ENCODE data around the gene KRT83. TPM values are rescaled to one million over a fixed set of nuclear protein-coding genes. Genes with fewer than 3 reads are reported as not detected.

Gene KRT83
- polyA plus RNA-seq, 1 donor (not counting 4 experiments of a cell fraction or from before 2014, with no cell fraction given) = not detected

DNA sequence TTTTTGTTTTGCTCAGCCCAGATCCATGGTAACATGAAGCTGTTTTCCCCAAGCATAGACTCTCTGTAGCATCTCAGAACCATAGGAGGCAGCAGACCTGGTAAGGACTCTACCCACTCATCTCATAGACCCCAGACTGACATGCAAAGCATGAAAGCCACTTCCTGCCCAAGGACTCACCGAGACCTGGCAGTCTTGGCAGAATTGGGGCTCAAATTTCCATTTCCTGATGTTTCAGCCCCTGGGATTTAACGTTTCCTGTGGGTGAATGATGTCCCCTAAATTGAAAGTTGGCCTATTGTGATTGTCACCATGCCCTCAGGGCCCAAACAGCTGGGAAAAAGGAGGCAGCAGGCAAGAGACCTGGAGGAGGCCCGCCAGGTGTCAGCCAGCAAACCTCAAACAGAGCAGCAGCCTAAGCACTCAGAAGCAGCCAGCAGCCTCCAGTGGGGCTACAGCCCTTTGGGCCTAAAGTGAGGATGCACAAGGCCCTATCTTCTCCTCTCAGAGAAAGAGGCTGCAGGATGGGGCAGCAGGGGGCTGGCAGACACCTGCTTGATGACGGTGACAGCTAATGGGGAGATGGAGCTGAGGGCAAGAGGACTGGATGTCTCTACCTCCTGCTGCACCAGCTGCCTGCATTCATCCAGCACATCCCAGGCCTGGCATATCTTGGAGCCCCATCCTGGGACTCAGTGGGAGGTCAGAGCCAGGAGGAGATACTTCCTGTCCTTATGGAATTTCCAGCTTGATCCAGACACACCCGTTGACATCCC lies 37.6 kb upstream of the KRT83 start:
- no peaks in the 10 kb centered on the region for H3K79me2 ChIP-seq (ENCODE audit: control insufficient read depth, insufficient read depth, low read length)
- H4K20me1 ChIP-seq (ENCODE audit: control insufficient read depth, extremely low read depth, insufficient read depth, low read length) = no peaks in the 10 kb centered on the region
- no peak overlapping the region for H3K27ac ChIP-seq (ENCODE audit: control insufficient read depth, insufficient read depth, low read length)
- H3K9ac ChIP-seq (ENCODE audit: control insufficient read depth, extremely low read depth, insufficient read depth, low read length) = no peak overlapping the region
- no peaks in the 10 kb centered on the region for H3K36me3 ChIP-seq (ENCODE audit: control insufficient read depth in 2 of 2, extremely low read depth in 1 of 2, insufficient read depth in 2 of 2, low read length in 2 of 2)
- FAIRE-seq = no peak
- no peak for DNase-seq (ENCODE audit: low read depth, low spot score)
- H3K9me3 ChIP-seq (ENCODE audit: control insufficient read depth, low read depth, low read length) = no peaks in the 10 kb centered on the region
- H3K4me3 ChIP-seq (ENCODE audit: control insufficient read depth in 2 of 3, extremely low read depth in 1 of 3, insufficient read depth in 2 of 3, low read depth in 1 of 3, low read length in 3 of 3) = no peak overlapping the region
- dilution Hi-C loops (cut with MboI; ENCODE audit: extremely low pct_ligation_motif_present, low sequenced_read_pairs) = no loop called here
- no peaks in the 10 kb centered on the region for H3K4me1 ChIP-seq (ENCODE audit: control insufficient read depth, extremely low read depth, insufficient read depth, low read length)
- H3K4me2 ChIP-seq (ENCODE audit: control insufficient read depth, extremely low read depth, insufficient read depth, low read depth, low read length) = no peak overlapping the region
- no peaks in the 10 kb centered on the region for H3K9me1 ChIP-seq (ENCODE audit: control insufficient read depth, extremely low read depth, insufficient read depth, low read length)
- TF ChIP-seq CTCF (optimal IDR thresholded peaks at IDR 0.05 in 1 of 3, IDR thresholded peaks at IDR 0.05 in 1 of 3, conservative IDR thresholded peaks at IDR 0.05 in 1 of 3; ENCODE audit: extremely low read depth in 1 of 3, insufficient read depth in 2 of 3, low read length in 3 of 3) = no peak
- no peak for TF ChIP-seq EZH2 (IDR thresholded peaks at IDR 0.05; ENCODE audit: low read length)
- peaks cover 7% of the 10 kb centered on the region for H3K27me3 ChIP-seq (ENCODE audit: control insufficient read depth, extremely low read depth, insufficient read depth, low read length)
- H2AFZ ChIP-seq (ENCODE audit: control insufficient read depth, low read length) = no peak overlapping the region

- Histone ChIP-seq H4K20me1 (ENCODE audit: control insufficient read depth, extremely low read depth, insufficient read depth, low read length) (no peaks in the 10 kb centered on the region), H3K9me3 (ENCODE audit: control insufficient read depth, low read depth, low read length) (no peaks in the 10 kb centered on the region), H3K36me3 (ENCODE audit: control insufficient read depth in 2 of 2, extremely low read depth in 1 of 2, insufficient read depth in 2 of 2, low read length in 2 of 2) (no peaks in the 10 kb centered on the region), H3K4me2 (ENCODE audit: control insufficient read depth, extremely low read depth, insufficient read depth, low read depth, low read length) (no peak overlapping the region), H3K4me1 (ENCODE audit: control insufficient read depth, extremely low read depth, insufficient read depth, low read length) (no peaks in the 10 kb centered on the region), H2AFZ (ENCODE audit: control insufficient read depth, low read length) (no peak overlapping the region), H3K9ac (ENCODE audit: control insufficient read depth, extremely low read depth, insufficient read depth, low read length) (no peak overlapping the region), H3K9me1 (ENCODE audit: control insufficient read depth, extremely low read depth, insufficient read depth, low read length) (no peaks in the 10 kb centered on the region), H3K27me3 (ENCODE audit: control insufficient read depth, extremely low read depth, insufficient read depth, low read length) (peaks cover 7% of the 10 kb centered on the region), H3K79me2 (ENCODE audit: control insufficient read depth, insufficient read depth, low read length) (no peaks in the 10 kb centered on the region), H3K27ac (ENCODE audit: control insufficient read depth, insufficient read depth, low read length) (no peak overlapping the region), H3K4me3 (ENCODE audit: control insufficient read depth in 2 of 3, extremely low read depth in 1 of 3, insufficient read depth in 2 of 3, low read depth in 1 of 3, low read length in 3 of 3) (no peak overlapping the region)
- DNase-seq (ENCODE audit: low read depth, low spot score) = no peak
- dilution Hi-C loops (cut with MboI; ENCODE audit: extremely low pct_ligation_motif_present, low sequenced_read_pairs) = no loop called here
- TF ChIP-seq CTCF (optimal IDR thresholded peaks at IDR 0.05 in 1 of 3, IDR thresholded peaks at IDR 0.05 in 1 of 3, conservative IDR thresholded peaks at IDR 0.05 in 1 of 3; ENCODE audit: extremely low read depth in 1 of 3, insufficient read depth in 2 of 3, low read length in 3 of 3) = no peak
- TF ChIP-seq EZH2 (IDR thresholded peaks at IDR 0.05; ENCODE audit: low read length) = no peak
- FAIRE-seq = no peak
These were observed 35.8 kb upstream of the KRT83 start for GRCh38 chr12:52356762-52357580.
